Fibroblast of lung (primary cell): Measurements from ENCODE around the gene KRT36.

Source experiments
- EZH2 ChIP-seq: IDR thresholded peaks from 2 replicates; pipeline ENCODE4 v1.5.1; 2012; ENCODE audit warnings: low read length, control low read depth, mild to moderate bottlenecking; ENCODE audit errors: missing control alignments
- TF ChIP-seq, protein P1 (sequence below), 2 donors: IDR thresholded peaks in 1 of 2; conservative IDR thresholded peaks in 1 of 2; 1 replicate in 1 of 2; 2 replicates in 1 of 2; pipeline ENCODE4 v1.5.1; 2011 to 2012; ENCODE audit warnings: low read length in 2 of 2, control low read depth in 1 of 2, inconsistent platforms in 1 of 2, low read depth in 1 of 2, mild to moderate bottlenecking in 1 of 2

DNA sequence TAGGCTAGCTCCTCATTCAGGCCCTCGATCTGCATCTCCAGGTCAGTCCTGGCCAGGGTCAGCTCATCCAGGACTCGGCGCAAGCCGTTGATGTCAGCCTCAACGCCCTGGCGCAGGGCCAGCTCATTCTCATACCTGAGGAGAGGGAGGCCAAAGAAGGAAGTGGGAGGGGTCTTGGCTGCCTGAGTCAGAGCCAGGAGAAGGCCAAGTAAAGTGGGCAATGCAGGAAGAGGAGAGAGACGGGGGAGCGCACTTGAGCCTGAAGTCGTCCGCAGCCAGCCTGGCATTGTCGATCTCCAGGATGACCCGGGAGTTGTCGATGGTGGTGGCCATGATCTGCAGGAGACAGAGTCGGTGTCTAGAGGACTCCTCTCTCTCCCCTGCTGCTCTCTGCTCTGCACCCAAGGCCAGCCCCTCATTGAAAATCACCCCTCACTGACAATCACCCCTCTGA is 27.1 kb upstream of the KRT36 start:
- TF ChIP-seq, protein P1, sequence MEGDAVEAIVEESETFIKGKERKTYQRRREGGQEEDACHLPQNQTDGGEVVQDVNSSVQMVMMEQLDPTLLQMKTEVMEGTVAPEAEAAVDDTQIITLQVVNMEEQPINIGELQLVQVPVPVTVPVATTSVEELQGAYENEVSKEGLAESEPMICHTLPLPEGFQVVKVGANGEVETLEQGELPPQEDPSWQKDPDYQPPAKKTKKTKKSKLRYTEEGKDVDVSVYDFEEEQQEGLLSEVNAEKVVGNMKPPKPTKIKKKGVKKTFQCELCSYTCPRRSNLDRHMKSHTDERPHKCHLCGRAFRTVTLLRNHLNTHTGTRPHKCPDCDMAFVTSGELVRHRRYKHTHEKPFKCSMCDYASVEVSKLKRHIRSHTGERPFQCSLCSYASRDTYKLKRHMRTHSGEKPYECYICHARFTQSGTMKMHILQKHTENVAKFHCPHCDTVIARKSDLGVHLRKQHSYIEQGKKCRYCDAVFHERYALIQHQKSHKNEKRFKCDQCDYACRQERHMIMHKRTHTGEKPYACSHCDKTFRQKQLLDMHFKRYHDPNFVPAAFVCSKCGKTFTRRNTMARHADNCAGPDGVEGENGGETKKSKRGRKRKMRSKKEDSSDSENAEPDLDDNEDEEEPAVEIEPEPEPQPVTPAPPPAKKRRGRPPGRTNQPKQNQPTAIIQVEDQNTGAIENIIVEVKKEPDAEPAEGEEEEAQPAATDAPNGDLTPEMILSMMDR (conservative IDR thresholded peaks at IDR 0.05 in 1 of 2, IDR thresholded peaks at IDR 0.05 in 1 of 2; ENCODE audit: low read depth in 1 of 2, low read length in 2 of 2): no peak
- no peak for TF ChIP-seq EZH2
